BJ (cell line): ENCODE results near the gene DNAJB12. TPM values are rescaled to one million over a fixed set of nuclear protein-coding genes. Genes with fewer than 3 reads are reported as not detected.
A peak's percentile ranks its signal among the peaks of the same experiment; 100 is the strongest.

ENCODE experiments used
- CTCF ChIA-PET: fragments of 350-600 bp; formaldehyde crosslinking; extraction: SDS; loops from one replicate; lab custom pipeline; 2021; ENCODE audit warnings: antibody characterized with exemption, inconsistent platforms; lab: Yijun Ruan, JAX
- POLR2A ChIA-PET: fragments of 300-600 bp; sonication (Branson Sonifier 250); formaldehyde crosslinking; extraction: SDS; loops from one replicate; lab custom pipeline; 2021; ENCODE audit warnings: antibody characterized with exemption; lab: Charles Lee
- DNase-seq: peaks from one replicate; pipeline ENCODE4 v3.0.0-alpha.2; 2011; ENCODE audit warnings: low read depth
- H3K27me3 ChIP-seq: 2 replicates; pipeline ENCODE4 v1.6.0; 2011; ENCODE audit warnings: low read length; ENCODE audit not compliant: control insufficient read depth, insufficient read depth
- H3K36me3 ChIP-seq: 2 replicates; pipeline ENCODE4 v1.5.1; 2011; ENCODE audit warnings: low read length; ENCODE audit not compliant: control insufficient read depth, insufficient read depth
- H3K4me3 ChIP-seq: 2 replicates; pipeline ENCODE4 v1.5.1; 2011; ENCODE audit warnings: low read depth, mild to moderate bottlenecking, control low read depth, low read length
- CTCF ChIP-seq: IDR thresholded peaks from 2 replicates; pipeline ENCODE4 v1.5.1; 2011; ENCODE audit warnings: low read depth, mild to moderate bottlenecking, control low read depth, inconsistent platforms, low read length, moderate library complexity; ENCODE audit not compliant: insufficient read depth
- polyA plus RNA-seq: library from polyadenylated mRNA; depleted of rRNA; stranded (reverse); fragments of >200 nt; gene quantifications from 2 replicates; pipeline ENCODE4 v1.2.3, GENCODE V29; 2011

The DNAJB12 gene
- polyA plus RNA-seq, 1 experiment: 38.8 TPM

DNA sequence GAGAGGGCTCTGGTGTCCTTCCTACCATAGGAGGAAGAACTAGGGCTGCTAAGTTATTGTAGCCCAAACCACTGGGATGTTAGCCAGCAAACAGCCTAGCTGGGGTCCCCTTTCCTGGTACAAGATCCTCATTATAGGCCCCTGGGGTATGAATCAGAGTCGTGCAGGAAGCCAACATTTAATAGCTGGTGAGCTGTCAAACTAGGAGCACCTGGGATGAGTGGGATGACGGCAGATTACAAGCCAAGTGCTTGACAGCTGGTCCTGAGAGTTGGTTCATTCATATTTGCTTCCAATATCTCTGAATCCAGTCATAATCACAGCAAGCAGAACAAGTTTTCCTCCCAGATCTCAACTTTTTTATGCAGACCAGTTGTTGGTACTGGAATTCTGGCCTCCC, 25.1 kb upstream of the DNAJB12 start:
- Histone ChIP-seq H3K27me3 (no peaks in the 10 kb centered on the region), H3K36me3 (no peaks in the 10 kb centered on the region), H3K4me3 (no peak overlapping the region)
- POLR2A ChIA-PET: no interaction called here
- TF ChIP-seq CTCF: no peak
- CTCF ChIA-PET: interaction anchor here (0.7 to 1.2 kb wide), 3 partner anchors 16 to 790 kb away, joined by 3 to 4 read pairs (median 3); no protein-coding TSS in a partner anchor
- DNase-seq: no peak

GRCh38 chr10:72379062-72379461, 24.3 kb upstream of the DNAJB12 start:
- ChIA-PET CTCF (interaction anchor here (0.7 to 1.2 kb wide), 3 partner anchors 15 to 791 kb away, joined by 3 to 4 read pairs (median 3); no protein-coding TSS in a partner anchor), POLR2A (no interaction called here)
- no peak overlapping the region for H3K4me3 ChIP-seq
- no peak for TF ChIP-seq CTCF
- H3K27me3 ChIP-seq: no peaks in the 10 kb centered on the region
- H3K36me3 ChIP-seq: no peaks in the 10 kb centered on the region
- no peak for DNase-seq

GRCh38 chr10:72375585-72375984, 20.9 kb upstream of the DNAJB12 start:
- ChIA-PET CTCF (interaction anchor here (1.0 to 4.6 kb wide), 6 partner anchors 9 to 684 kb away, joined by 3 to 19 read pairs (median 4); no protein-coding TSS in a partner anchor), POLR2A (no interaction called here)
- peak; percentile 21; the same call in 1 of the 2 replicates for TF ChIP-seq CTCF
- no peak overlapping the region for H3K4me3 ChIP-seq
- H3K27me3 ChIP-seq: no peaks in the 10 kb centered on the region
- no peak for DNase-seq
- no peaks in the 10 kb centered on the region; the same call in 1 of the 2 replicates for H3K36me3 ChIP-seq

GRCh38 chr10:72375173-72375572, 20.5 kb upstream of the DNAJB12 start:
- no peak for DNase-seq
- ChIA-PET CTCF (interaction anchor here (0.8 to 4.6 kb wide), 6 partner anchors 8 to 518 kb away, joined by 3 to 19 read pairs (median 4); no protein-coding TSS in a partner anchor), POLR2A (no interaction called here)
- H3K4me3 ChIP-seq: no peak overlapping the region
- no peaks in the 10 kb centered on the region; the same call in 1 of the 2 replicates for H3K36me3 ChIP-seq
- H3K27me3 ChIP-seq: no peaks in the 10 kb centered on the region
- no peak for TF ChIP-seq CTCF

GRCh38 chr10:72370201-72370722, 15.5 kb upstream of the DNAJB12 start:
- no peak for TF ChIP-seq CTCF
- DNase-seq: no peak
- no peak overlapping the region for H3K4me3 ChIP-seq
- CTCF ChIA-PET: interaction anchor here (0.7 to 0.9 kb wide), 2 partner anchors 10 to 733 kb away, joined by 3 read pairs; no protein-coding TSS in a partner anchor
- H3K27me3 ChIP-seq: no peaks in the 10 kb centered on the region
- H3K36me3 ChIP-seq: no peaks in the 10 kb centered on the region; the same call in 1 of the 2 replicates
- POLR2A ChIA-PET: no interaction called here
